Stomach (tissue), 4 donors: ENCODE results near the gene SSUH2.

Experiments
- CTCF ChIP-seq, 7 experiments: fragments of 450-650 bp in 4 of 7; fragments of 200-600 bp in 3 of 7; sonication (generic) in 3 of 7; IDR thresholded peaks; one replicate each; pipeline ENCODE4 v1.5.1; 2016 to 2019; ENCODE audit warnings: antibody characterized with exemption in 7 of 7, control low read depth in 2 of 7, mild to moderate bottlenecking in 1 of 7
- EP300 ChIP-seq: sonication (generic); formaldehyde crosslinking; IDR thresholded peaks from one replicate; pipeline ENCODE4 v1.6.1; 2017; ENCODE audit warnings: antibody characterized with exemption

DNA sequence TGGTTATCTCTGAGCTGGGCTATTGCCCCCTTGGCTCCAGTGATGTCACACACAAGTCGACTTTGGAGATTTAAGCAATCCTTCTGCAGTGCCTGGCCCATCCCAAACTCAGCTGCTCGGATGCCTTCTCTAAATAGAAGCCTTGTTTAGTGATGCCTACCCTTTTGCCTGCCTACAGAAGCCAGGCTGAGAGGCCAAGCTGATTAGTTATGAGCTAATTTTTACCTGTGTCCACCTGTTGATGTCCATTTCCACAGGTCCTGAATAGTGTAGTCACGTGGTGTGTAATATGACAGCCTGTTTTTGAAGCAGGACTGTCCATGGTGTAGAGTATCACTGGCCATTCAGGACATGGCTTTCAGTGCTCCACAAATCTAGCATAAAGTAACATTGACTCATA lies 45.5 kb downstream of the SSUH2 start:
- TF ChIP-seq EP300, result no peak
- TF ChIP-seq CTCF (IDR thresholded peaks at IDR 0.05), result no peak
